ENCODE measurements around the gene ADCY1.
"Not testable (repeated sequence)": the region's sequence is repeated elsewhere in the genome, so short reads cannot be mapped to it uniquely, and the experiment has no call there.

The ADCY1 gene

GRCh38 chr7:45759464-45759863, 185.3 kb downstream of the ADCY1 start:
- H3K4me1 Mint-ChIP-seq: peaks cover 20% of the 10 kb centered on the region
- H3K27ac Mint-ChIP-seq: peak overlapping the region; percentile 4
- not testable (repeated sequence) for ATAC-seq (ENCODE audit: low read depth); H3K27me3 Mint-ChIP-seq; DNase-seq (ENCODE audit: low spot score in 2 of 2); H3K4me3 Mint-ChIP-seq; H3K36me3 Mint-ChIP-seq; H3K9me3 Mint-ChIP-seq

- peaks cover 20% of the 10 kb centered on the region for H3K4me1 Mint-ChIP-seq
Measured at GRCh38 chr7:45761545-45762205, 187.5 kb downstream of the ADCY1 start.

GRCh38 chr7:45762225-45762994, 188.2 kb downstream of the ADCY1 start:
- DNase-seq (ENCODE audit: low spot score in 2 of 2); H3K9me3 Mint-ChIP-seq; H3K36me3 Mint-ChIP-seq; H3K27me3 Mint-ChIP-seq: not testable (repeated sequence)
- Mint-ChIP-seq H3K4me1 (peaks cover 13% of the 10 kb centered on the region), H3K4me3 (peak overlapping the region; percentile 34), H3K27ac (peak overlapping the region; percentile 35)
- ATAC-seq (ENCODE audit: low read depth): peak; percentile 47

More at GRCh38 chr7:45761545-45762205, 187.5 kb downstream of the ADCY1 start:
- not testable (repeated sequence) for DNase-seq (ENCODE audit: low spot score in 2 of 2); H3K27me3 Mint-ChIP-seq; H3K9me3 Mint-ChIP-seq; H3K36me3 Mint-ChIP-seq; H3K4me3 Mint-ChIP-seq; ATAC-seq (ENCODE audit: low read depth)
- H3K27ac Mint-ChIP-seq: peak overlapping the region; percentile 35

- not testable (repeated sequence) for H3K9me3 Mint-ChIP-seq
- ATAC-seq (ENCODE audit: low read depth) (peak; percentile 96), DNase-seq (ENCODE audit: low spot score in 2 of 2) (peak; percentile 94 to 98)
Measured at GRCh38 chr7:45768516-45769394, 194.6 kb downstream of the ADCY1 start.

GRCh38 chr7:45769626-45770025, 195.5 kb downstream of the ADCY1 start:
- H3K27me3 Mint-ChIP-seq; H3K4me1 Mint-ChIP-seq; H3K36me3 Mint-ChIP-seq; DNase-seq (ENCODE audit: low spot score in 2 of 2); ATAC-seq (ENCODE audit: low read depth); H3K9me3 Mint-ChIP-seq: not testable (repeated sequence)
- peak overlapping the region; percentile 97 for H3K27ac Mint-ChIP-seq
- H3K4me3 Mint-ChIP-seq: peak overlapping the region; percentile 86

More at GRCh38 chr7:45768516-45769394, 194.6 kb downstream of the ADCY1 start:
- peak overlapping the region; percentile 97 for H3K27ac Mint-ChIP-seq
- not testable (repeated sequence) for H3K36me3 Mint-ChIP-seq, H3K4me1 Mint-ChIP-seq, H3K27me3 Mint-ChIP-seq
- H3K4me3 Mint-ChIP-seq: peak overlapping the region; percentile 86

All from memory B cell (primary cell).